GM21619 (cell line): ENCODE measurements around the gene RAB29.
A peak's percentile ranks its signal among the peaks of the same experiment; 100 is the strongest.

Experiments used
- ATAC-seq: cut with Tn5 transposase; IDR thresholded peaks from one replicate; pipeline ENCODE4 v1.9.1; 2021; ENCODE audit not compliant: unreplicated experiment

Gene RAB29

DNA sequence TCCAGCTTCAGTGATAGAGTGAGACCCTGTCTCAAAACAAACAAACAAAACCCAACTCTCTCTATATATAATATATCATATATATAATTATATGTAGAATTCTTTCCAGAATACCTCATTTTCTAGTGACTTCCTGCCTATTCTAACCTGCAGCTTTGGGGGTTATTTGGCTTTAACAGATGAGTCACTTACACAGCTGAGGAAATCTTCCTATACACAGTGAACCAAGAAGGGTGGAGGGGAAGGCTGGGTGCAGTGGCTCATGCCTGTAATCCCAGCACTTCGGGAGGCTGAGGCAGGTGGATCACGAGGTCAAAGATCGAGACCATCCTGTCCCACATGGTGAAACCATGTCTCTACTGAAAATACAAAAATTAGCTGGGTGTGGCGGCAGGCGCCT lies 9.2 kb downstream of the RAB29 start:
- ATAC-seq: no peak

DNA sequence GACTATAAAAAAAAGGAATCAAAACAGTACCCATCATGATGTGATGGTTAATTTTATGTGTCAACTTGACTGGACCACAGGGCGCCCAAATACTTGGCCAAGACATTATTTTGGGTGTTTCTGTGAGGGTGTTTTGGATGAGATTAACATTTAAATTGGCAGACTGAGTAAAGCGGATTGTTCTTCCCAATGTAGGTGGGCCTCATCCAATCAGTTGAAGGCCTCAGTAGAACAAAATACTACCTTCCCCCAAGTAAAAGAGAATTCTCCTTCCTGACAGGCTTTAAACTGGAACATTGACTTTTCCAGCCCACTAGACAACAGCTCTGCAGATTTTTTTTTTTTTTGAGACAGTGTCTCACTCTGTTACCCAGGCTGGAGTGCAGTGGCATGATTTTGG lies 10.7 kb downstream of the RAB29 start:
- no peak for ATAC-seq

DNA sequence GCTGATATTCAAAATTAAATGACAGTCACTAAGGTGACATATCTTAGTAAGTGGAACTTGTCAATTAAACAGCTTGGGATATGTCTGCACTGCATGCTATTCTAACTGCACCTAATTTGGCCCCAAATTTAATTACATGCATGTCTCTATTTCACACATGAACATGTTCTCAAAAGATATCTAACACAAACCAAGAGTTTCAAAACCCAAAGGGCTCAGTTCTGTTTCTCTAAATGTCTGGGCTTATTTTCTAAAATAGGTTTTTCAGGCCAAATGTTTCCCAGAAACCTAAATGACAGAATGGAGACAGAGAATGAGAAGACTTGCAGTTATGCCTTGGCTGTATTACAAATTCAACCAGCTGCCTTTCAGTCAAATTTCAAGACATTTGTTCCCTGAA lies 11.3 kb downstream of the RAB29 start:
- ATAC-seq: no peak

DNA sequence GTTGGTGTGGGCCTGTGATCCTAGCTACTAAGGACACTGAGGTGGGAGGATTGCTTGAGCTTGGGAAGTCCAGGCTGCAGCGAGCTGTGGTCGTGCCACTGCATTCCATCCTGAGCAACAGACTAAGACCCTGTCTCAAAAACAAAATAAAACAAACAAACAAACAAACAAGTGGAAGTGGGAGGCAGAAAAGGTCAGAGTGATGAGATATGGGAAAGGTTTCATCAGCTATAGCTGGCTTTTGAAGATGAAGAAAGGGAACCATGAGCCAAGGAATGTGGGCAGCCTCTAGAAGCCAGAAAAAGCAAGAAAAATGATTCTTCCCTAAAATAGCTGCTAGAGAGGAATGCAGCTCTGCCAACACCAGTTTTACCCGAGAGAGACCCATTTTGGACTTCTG lies 14.7 kb downstream of the RAB29 start:
- ATAC-seq: no peak

DNA sequence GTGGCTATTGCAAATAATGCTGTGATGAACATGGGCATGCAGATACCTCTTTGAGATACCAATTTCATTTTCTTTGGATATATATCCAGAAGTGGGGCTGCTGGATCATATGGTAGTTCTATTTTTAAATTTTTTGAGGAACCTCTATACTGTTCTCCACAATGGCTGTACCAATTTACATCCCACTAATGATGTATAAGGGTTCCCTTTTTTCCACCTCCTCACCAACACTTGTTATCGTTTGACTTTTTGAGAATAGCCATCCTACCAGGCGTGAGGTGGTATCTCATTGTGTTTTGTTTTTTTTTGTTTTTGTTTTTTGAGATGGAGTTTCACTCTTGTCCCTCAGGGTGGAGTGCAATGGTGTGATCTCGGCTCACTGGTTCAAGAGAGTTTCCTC lies 18.7 kb downstream of the RAB29 start:
- ATAC-seq: no peak

DNA sequence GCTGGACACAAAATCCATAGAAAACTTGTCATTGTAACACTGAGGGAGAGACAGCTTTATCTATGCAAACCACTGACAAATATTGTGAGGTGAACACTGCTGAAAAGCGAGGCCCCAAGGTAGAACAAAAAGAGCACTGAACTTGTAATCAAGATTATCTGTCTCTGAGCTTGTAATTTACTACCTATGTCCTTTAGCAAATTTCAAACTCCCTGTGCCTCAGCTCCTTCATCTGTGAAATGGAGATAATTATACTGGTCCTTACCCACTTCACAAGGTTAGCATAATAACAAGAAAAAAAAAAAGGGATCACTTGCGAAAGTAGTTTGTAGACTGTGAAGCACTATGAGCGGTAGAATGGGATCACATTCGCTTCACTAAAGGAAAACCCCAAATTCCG lies 20.4 kb downstream of the RAB29 start:
- no peak for ATAC-seq

DNA sequence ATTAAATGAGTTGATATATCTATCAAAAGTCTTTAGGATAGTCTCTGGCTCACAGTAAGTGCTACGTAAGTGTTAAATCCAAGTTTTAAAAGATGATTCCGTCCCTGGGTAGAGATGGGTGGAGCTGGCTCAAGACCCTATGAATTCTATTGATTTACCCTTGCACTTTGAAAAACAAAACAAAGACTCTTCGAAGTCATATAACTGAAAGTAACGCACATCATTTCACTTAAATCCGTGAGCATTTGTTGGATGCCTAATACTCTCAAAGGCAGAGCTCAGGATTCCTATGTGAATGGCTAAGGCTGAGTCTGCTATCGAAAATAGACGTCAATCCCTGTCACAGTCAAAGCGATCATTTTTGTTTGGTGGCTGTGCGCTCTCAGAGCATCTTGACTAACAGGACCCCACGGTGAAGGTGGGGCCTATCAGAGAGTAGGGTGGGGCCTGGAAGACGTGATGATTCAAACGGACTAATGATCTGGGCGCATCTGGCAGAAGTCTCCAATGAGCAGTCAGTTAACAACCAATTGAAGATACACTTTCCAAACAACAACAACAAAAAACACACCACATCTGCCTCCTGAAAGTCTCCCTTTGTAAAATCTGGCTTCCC lies 24.1 kb downstream of the RAB29 start:
- ATAC-seq: no peak

DNA sequence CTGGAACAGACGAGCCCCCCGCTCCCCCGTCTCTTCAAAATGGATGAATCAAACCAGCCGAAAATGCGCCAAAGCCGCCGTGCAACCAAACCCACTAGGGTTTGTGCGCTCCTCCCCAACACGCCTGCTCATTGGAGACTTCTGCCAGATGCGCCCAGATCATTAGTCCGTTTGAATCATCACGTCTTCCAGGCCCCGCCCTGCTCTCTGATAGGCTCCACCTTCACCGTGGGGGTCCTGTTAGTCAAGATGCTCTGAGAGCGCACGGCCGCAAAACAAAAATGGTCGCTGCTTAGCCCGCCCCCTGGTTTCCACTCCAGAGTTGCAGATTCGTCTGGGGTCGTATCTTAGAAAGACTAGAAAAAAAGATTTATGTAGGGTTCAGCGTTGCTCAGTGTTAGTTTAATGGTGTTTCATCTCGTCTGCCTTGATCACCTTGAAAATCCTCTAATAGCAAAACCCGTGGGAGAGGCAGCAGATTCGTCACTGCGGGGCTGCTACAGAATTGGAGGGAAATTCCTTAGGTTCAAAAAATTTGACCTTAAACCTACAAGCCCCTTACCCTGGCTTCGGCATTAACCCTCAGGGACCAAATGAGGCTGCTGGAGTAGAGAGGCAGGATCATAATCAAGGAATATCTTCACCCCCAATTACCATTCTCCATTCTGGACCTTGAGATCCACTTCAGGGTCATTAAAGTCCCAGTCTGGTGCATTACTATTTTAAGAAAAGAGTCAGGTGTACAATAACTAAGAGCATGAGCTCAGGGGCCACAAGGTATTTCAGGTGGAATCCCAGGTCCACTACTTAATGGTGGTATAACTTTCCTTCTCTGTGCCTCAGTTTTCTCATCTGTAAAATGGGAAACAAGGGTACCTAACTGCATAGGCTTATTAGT lies 24.9 kb downstream of the RAB29 start, which contains the start of gene NUCKS1:
Gene NUCKS1, minus strand, starts transcription at position 45 of the 898 bp plus-strand sequence. CDS start 209 bp downstream, outside the sequence.
- peak; percentile 79 for ATAC-seq

DNA sequence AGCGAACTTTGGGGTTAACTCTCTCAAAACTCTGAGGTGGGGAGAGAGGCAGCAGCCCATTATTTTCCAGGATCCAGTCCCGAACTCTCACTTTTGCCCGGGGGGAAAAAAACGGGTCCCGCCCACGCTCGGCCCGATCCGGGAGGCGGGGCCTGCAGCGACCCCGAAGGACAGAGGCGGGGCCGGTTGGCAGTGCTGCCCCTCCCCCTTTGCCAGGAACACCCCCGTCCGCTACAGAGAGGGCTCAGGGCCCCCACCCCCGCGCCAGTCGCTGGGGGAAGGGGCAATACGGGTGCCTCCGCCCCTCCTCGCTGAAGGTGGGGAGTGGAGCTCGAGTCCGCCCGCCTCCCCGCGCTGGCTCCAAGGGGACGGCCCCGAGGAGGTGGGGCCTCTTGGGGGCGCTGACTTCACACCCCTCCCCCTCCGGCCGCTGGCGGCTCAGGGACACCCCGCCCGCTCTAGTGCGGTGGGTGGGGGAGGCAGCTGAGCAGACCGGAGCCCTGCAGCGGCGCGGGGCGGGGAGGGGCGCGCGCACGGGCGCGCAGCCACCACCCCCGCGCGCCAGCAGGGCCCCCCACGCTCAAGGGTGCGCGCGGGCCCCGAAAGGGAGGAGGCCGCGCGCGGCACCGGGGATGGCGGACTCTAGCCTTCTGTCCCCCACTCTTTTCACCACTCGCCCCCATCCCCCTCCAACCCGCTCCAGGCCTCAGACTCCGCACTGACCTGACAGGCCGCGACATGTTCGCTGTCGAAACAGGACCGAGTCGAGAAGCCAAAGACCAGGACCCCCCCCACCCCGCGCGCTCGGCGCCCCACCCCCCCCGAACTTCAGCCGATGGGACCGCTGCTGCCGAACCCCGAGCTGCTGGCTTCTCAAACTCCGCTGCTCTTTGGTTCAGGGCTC lies 25.8 kb downstream of the RAB29 start:
- peak; percentile 74 for ATAC-seq

DNA sequence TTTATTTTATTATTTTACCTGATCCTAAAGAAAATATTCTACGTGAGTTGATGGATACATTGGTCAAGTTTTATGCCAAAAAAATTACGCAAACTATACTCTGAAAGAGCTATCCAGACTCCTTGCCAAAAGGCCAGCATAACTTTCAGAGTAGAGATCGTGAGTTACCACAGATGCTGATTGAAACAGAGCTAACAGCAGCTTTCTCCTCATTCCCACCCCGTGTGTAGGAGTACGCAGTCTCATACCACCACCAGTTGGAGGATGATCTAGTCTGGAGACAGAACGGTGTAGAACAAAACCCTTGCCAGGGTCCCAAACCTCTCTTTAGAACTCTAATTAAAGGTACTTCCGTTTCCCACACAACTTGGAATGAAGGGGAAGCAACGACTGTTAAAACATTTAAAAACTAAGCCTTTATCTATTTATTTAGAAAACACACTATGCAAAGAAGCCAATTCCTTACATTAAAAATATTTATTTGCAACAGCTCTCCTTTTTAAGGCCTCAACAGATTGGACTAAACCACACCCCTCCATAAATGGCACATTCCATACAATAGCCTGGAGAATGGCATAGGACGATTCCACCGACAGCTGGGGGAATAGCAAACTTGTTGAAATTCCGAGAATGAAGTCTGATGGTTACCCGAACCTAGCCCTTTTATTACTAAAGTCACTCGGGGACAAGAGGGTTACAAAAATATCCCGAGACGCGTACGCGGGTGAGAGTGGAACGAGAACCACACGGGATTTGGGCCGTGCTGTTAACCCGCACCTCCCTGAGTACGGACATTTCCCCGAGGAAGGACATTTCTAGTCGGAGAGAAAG lies 26.7 kb downstream of the RAB29 start:
- ATAC-seq: peak; percentile 20

DNA sequence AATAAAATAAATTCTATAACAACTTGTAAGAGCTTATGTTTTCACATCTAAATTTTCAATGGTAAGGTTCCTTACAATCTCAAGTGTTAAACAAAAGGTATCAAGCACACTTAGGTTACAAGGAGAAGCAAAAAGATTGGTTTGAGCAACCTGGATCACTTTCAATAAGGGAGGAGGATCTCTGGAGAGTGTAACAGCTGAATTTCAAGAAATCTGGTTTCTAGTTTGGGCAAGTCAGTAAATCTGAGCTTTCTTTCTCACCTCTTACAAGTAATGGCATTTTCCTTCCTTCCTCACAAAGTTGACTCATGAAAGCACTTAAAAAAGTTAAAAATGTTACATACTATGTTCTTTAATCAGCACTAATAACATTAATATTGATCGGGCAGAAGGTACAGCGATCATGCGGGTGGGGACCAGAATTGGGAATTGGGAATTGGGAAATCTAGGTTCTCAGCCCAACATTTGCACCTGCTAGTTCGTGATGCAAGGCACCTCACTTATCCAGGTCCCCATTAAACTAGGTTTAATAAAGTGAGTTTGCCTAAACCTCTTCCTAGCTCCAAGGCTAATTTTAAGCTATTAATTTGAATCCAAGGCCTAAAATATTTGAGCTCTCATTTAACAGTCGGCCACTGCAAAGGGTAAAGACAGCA lies 28.4 kb downstream of the RAB29 start:
- no peak for ATAC-seq

DNA sequence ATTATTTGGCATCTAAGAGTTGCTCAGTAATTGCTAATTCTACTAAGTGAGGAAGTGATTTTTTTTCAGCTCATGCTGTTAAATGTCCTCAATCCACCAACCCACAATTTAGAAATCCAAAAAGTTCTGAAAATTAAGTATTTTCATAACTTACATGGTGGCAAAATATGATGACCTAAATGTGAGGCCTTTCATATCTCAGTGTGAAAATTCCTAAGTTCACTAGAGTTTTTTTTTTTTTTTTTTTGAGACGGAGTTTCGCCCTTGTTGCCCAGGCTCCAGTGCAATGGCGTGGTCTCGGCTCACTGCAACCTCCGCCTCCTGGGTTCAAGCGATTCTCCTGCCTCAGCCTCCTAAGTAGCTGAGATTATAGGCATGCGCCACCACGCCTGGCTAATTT lies 30.9 kb downstream of the RAB29 start:
- no peak for ATAC-seq

DNA sequence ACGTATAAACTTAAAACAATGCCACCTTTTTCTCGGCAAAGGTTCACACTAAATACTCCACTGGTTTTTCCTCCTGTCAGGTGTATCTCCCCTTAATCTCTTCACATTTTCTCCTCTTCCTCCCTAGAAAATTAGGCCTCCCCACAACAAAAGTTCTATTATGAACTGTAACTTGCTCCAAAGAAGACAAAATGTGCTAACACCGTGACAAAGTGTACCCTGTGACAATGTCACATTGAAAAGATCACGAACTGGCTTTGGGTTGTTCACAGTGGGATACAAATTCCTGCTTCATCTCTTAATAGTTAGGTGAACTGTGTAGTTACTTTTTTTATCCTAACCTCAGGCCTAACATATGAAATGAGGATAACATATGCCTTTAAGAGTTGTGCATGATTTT lies 31.3 kb downstream of the RAB29 start:
- ATAC-seq: no peak

DNA sequence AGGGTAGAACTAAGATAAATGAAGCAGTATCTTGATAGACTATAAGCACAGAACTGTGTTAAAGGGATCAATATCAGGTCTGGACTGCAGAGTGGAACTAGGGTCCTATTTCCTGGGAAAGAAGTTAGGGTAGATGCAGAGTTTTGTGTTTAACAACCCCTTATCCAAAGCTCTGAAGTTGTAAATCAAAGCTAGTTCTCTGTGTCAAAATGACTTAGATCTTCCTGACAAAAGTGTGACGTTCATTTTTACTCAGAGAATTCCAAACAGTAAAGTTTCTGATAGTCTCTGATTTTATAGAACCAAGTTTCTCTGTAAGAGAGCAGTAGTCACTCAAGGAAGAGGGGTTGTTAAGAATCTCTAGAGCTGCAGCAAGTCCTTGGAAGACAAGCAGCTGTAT lies 33.6 kb downstream of the RAB29 start:
- ATAC-seq: no peak

DNA sequence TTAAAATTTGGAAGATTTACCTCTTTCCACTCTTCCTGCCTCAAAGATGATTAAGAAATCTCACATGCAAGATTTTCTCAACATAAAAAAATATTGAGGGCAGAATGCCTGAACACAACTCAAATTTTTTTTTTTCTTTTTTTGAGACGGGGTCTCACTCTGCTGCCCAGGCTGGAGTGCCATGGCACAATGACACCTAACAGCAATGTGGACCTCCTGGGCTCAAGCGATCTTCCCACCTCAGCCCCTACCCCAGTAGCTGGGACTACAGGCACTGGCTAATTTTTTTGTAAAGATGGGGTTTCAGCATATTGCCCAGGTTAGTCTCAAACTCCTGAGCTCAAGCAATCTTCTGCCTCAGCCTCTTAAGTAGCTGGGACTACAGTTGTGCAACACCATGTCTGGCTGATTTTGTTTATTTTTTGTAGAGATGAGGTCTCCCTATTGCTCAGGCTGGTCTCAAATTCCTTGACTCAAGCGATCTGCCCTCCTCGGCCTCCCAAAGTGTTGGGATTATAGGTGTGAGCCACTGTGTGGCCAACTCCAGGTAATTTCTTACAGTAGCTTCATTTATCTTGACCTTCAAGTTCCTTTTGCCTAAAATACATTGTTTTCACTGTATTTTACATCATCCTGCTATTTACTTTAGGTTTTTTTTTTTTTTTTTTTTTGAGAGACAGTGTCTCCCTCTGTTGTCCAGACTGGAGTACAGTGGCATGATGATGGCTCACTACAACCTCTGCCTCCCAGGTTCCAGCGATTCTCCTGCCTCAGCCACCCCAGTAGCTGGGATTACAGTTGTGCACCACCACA lies 35.7 kb downstream of the RAB29 start:
- ATAC-seq: no peak

DNA sequence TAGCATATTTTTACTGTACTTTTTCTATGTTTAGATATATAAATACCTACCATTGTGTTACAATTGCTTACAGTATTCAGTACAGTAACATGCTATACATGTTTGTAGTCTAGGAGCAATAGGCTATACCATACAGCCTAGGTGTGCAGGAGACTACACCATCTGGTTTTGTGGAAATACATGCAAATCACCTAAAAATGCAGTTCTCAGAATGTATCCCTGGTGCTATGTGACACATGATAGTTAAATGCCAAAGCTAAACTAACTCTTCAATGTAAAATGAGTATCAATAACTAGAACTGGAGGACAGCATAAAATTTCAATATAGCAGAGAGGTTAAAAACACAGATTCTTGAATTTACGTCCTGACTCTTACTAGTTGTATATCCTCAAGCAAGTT lies 40.1 kb downstream of the RAB29 start:
- ATAC-seq: no peak

DNA sequence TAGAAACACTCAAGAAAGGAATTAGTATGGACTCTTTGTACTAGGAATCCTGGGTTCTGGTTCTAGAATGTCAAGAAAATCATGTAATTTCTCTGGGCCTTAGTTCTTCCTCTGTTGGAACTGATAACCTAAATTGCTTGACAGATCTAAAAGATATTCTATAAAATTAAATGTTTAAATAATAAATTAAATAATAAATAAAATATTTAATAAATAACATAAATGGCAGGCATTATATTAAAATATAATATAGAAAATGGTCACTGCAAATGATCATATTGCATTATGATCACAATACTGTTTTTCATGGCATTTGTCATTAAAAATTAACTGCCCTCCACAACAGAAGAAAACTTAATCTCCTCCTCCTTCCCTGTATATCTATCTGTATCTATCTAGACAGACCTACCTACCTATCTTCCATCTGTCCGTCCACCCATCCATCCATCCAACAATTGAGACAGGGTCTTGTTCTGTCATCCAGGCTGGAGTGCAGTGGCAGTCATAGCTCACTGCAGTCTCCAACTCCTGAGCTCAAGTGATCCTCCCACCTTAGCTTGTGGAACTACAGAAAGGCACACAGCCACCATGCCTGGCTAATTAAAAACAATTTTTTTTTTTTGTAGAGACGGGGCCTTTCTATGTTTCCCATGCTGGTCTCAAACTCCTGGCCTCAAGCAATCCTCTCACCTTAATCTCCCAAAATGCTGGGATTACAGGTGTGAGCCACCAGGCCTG lies 41.7 kb downstream of the RAB29 start:
- ATAC-seq: no peak

DNA sequence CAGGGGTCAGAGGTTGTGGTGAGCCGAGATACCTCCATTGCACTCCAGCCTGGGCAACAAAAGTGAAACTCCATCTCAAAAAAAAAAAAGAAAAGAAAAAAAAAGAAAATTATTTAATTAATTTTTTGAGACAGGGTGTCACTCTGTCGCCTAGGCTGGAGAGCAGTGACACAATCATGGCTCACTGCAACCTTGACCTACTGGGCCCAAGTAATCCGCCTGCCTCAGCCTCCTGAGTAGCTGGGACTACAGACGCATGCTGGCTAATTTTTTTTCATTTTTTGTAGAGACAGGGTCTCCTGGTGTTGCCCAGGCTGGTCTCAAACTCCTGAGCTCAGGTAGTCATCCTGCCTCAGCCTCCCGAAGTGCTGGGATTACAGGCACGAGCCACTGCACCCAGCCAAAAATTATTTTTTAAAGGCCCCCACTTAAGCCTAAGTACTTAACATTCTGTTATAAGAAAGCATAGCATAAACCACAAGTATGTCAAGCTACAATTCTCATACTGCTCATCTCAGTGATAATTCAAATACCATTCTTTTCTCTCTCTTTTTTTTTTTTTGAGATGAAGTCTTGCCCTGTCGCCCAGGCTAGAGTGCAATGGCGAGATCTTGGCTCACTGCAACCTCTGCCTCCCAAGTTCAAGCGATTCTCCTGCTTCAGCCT lies 45.2 kb downstream of the RAB29 start:
- no peak for ATAC-seq
